Stimulated activated naive CD4-positive, alpha-beta T cell treated with Interleukin-2 at 50 U/mL for 16 hours (primary cell): Measurements from ENCODE around the gene PIGM.

Experiments
- DNase-seq: peaks from one replicate; lab custom pipeline; 2025; lab: John Stamatoyannopoulos, UW

Gene PIGM

DNA sequence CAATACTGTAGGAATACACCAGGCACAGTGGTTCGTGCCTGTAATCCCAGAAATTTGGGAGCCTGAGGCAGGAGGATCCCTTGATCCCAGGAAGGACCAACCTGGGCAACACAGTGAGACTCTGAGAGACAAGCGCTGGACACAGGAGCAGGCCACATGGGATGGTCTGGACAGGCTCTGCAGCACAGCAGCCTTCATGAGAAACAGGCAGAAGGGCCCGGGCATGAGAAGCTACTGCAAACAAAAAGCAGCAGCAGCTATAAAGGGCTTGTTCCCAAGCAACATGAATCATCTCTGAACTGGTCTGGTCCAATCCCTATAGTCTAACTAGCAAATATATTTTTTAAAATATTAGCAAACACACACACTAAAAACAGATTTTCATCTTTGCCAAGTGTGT lies 42.2 kb downstream of the PIGM start:
- DNase-seq, result no peak

DNA sequence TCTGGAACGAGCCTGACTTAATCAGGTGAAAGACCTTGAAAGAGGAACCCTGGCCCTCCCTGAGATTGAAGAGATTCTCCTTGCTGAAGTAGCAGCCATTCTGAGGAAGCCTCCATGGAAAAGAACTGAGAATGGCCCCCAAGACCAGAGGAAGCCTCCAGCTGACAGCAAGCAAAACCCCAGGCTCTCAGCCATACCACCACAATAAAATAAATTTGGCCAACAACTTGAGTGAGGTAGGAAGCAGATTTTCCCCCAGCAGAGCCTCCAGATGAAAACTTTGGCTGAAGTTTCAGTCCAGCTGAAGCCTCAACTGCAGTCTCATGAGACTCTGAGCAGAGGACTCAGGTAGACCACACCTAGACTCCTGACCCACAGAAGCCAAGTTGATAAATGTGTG lies 43.8 kb downstream of the PIGM start:
- DNase-seq, result no peak

DNA sequence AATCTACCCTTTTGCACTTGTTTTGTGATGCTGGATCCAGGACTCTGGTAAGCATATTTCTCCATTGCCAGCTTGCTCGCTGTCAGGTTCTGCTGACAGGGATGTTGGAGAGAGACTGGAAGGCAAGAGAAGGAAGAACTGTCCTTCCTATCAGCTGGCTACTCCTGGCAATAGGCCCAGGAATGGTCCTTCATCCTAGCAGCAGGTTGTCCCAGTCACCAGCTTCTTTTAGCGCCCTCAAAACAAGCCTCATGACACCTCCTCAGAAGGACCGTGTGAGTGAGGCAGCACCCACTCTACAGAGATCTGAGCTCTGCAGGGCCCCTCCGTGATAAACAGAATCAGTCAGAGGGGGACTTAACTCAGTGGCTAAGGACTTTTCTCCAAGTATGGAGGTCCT lies 44.6 kb downstream of the PIGM start:
- DNase-seq, result no peak

DNA sequence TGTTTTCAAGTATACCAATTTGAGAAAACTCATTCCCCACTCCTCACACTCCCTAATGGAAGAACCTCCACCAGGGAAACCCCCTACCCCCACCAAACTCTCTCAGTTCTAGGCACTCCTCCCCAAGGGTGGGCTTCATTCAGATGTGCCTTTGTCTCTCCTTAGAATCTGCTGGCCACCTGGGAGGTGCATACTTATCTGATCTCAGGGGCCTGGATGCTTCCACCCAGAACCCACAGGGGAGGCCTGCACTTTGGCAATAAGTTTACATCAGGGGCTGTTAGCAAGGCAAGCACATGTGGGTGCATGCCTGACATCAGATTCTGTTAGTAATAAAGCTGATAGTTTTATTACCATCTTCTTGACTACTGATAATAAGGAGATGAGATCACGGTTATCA lies 45.3 kb downstream of the PIGM start:
- no peak for DNase-seq

- no peak for DNase-seq
Measured at GRCh38 chr1:159986093-159986492, 45.7 kb downstream of the PIGM start.

DNA sequence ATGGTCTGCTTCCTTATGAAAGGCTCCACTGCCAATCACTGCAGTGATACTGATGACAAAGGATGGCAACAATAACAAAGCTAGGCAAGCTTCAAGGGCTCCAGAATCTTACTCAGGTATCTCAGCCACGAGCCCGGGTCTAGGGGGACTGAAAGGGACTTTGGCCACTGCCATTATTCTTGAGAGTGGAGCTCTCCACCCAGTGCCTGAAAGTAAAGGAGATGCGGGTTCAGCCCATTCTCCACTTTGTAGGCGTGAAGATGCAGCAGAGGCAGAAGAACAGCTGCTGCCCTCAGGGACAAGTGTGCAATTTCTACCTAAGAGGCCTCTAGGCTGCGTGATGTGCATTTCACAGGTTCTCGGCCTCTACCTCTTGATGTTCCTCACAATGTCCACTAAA lies 46.3 kb downstream of the PIGM start:
- DNase-seq, result no peak

GRCh38 chr1:159983681-159984080 lies 48.1 kb downstream of the PIGM start:
- no peak for DNase-seq

- DNase-seq, result no peak
Measured at GRCh38 chr1:159982280-159982679, 49.5 kb downstream of the PIGM start.

DNA sequence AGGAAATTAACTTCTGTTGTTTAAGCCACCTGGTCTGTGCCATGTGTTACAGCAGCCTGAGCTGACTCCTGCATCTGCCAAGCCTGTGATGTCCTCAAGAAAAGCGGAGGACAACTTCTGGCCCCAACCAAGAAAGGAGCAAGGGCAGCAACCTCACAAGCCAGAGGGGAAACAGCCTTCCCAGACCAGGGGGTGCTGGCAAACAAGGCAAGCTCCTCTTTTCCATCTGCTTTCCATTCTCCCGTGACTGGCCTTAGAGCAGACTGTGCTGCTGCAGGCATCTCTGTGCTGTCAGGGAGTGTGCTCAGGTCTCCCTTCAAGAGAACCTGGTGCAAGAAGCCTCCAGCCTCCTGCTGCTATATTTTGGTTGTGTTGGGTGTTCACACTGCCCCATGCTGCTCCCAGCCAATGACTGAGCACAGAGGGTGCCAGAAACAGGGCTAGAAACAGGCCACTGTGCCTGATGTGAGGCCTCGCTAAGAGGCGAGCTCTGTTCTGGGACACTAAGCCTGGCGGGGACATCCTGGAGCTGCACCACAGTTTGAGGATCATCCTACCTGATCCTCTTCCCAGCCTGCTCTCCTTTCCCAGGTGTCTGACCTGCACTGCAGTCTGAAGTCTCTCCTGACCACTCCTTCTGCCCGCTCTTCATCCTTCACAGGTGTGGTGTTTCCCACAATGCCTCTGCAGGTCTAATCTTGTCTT lies 50.3 kb downstream of the PIGM start:
- no peak for DNase-seq

- DNase-seq, result no peak
Measured at GRCh38 chr1:159980786-159981185, 51.0 kb downstream of the PIGM start.

- DNase-seq, result no peak
Measured at GRCh38 chr1:159980076-159980475, 51.7 kb downstream of the PIGM start.

DNA sequence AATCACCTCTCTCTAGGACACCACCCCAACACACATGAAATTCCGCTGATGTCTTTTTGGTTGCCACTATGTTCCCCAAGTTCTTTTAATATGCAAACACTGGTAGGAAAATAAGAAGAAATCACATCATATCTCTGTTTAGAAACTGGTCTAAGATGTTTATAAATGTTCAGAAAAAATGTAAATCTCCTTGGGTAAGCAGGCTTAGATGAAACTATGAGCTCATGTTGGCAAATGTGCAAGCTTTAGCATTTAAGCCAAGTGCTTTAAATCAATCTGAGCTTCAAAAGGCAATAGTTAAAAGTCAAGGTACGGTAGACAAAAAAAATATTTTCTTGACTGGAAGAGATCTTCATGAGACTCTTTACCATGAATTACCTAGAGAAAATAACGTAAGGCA lies 52.5 kb downstream of the PIGM start:
- no peak for DNase-seq

GRCh38 chr1:159978107-159978398 lies 53.7 kb downstream of the PIGM start:
- no peak for DNase-seq

DNA sequence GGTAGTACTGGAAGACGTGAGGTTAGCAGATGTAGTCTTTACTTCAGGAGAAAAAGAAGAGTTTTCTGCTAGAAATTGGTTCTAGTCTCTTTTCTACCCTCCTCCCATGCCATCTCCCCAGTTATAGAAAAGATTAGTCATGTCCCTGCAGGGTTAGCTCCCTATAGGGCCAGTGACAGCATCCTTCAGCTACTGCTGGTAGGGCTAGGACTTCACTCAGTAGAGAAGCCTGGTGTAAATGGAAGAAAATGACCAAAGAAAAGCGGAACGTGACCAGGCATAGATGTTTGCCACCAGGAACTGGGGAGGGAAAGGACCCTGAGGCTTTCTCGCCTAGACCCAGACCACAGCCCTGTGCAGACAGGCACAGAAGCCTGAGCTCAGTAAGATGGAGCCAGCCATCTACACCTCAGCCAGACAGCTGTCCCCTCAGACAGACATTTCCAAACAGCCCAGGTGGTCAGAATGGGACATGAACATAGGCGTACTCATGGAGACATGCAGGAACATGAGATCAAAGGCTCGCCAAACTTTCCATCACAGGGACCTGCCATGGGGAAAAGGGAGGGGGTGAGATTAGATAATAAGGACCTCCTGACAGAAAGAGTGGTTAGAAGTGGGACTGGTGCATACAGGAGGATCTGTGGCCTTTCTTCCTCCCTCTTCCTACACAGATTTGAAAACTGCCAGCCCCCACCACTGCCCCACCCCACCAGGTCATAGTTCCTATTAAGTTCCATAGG lies 54.3 kb downstream of the PIGM start:
- no peak for DNase-seq
